GM18870 (cell line): Measurements from ENCODE around the gene CD81.
"Not testable (repeated sequence)": the region's sequence is repeated elsewhere in the genome, so short reads cannot be mapped to it uniquely, and the experiment has no call there.

Experiments used
- ATAC-seq: cut with Tn5 transposase; IDR thresholded peaks from one replicate; pipeline ENCODE4 v1.9.1; 2021; ENCODE audit warnings: moderate library complexity; ENCODE audit not compliant: unreplicated experiment

CD81 gene, protein sequence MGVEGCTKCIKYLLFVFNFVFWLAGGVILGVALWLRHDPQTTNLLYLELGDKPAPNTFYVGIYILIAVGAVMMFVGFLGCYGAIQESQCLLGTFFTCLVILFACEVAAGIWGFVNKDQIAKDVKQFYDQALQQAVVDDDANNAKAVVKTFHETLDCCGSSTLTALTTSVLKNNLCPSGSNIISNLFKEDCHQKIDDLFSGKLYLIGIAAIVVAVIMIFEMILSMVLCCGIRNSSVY

DNA sequence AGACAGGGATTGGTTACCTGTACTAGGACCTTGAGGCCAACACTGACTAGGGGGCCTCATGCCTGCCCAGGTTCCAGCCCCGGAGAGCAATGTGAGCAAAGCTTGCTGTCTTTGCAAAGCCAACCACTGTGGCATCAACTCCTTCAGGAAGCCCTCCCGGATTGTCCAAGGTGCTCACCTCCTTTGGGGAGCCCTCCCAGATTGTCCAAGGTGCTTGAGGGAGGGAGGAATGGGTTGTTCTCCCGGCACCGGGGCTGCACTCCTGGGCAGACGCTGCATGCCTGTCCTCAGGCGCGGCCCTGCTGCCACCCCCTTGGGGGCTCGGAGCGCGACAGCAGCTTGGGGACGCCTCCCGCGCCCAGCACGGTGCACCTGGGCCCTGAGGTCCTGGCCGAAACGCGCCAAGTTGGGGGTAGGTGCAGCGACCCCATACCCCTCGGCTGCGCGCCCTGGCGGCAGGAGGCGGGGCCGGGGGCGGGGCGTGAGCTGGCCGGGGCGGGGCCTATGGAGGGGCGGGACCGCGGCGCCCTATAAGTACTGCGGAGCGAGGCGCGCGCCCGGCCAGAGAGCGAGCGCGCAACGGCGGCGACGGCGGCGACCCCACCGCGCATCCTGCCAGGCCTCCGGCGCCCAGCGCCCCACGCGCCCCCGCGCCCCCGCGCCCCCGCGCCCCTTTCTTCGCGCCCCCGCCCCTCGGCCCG lies at the start of gene CD81:
CD81 (plus strand) TSS at position 560 of the 701 bp plus-strand sequence. CDS start 240 bp downstream, outside the sequence.
- ATAC-seq, result no peak

DNA sequence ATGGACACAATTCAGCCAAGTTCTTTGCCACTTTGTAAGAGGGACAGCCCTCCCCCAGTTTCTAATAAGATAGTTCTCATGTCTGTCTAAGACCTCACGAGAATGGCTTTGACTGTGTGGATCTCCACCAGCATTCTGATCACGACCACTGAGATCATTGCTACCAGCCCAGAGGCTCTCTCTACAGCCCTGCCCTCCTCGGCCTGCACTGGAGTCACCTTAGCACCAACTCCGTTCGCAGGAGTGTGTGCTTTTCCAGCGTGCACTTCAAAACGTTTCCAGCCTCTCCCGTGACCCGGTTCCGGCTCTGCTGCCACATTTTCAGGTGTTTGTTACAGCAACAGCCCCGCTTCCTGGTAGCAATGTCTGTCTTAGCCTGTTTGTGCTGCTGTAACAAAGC lies 49.1 kb upstream of the CD81 start:
- no peak for ATAC-seq

DNA sequence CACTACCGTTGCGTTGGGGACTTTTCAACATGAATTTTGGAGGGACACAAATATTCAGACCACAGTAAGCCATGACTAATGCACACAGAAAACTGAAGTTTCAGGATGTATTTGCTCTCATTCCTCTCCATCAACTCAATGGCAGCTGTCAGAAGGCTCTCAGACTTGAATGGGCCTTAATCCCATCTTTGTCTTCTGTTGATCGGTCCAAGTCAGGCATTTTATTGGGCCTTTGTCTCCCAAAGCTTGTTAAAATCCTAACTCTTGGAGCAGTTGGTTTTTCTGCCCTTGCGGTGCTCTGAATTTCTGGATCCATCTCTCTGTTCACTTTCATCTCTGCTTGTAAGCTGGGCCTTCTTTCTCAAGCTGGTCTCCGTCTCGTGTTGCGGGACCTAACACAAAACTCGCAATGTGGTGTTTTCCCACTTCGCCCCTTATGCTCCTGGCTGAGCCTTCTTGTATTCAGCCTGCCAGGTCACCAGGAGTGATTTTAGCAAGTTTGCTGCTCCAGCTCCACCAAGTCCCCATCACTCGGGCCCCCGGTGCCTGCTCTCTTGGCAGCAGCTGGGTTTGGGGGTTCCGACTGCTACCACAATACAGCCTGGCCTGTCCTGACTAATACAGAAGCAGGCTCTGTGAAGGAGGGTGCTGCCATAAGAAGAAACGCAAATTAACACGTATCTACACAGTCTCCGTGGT lies 48.3 kb upstream of the CD81 start:
- ATAC-seq, result no peak

DNA sequence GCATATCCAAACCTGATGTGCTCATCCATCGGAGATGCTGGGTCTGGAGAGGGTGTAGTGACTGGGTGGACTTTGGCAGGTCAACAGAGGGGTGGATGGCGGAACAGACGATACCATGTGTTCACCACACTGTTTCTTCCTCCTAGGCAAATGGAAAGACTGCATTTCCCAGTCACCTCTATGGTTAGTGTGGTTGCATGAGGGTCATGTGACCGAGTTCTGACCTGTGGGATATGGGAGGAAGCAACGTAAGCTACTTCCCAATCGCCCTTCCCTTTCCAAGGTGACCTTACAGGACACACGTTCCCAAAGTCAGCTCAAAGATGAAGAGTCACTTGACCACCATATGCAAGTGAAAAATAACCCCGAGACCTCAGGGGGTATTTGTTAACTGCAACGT lies 47.6 kb upstream of the CD81 start:
- no peak for ATAC-seq

- no peak for ATAC-seq
These were observed 46.4 kb upstream of the CD81 start for GRCh38 chr11:2330696-2331095.

GRCh38 chr11:2331404-2331803 lies 45.7 kb upstream of the CD81 start:
- ATAC-seq, result no peak

DNA sequence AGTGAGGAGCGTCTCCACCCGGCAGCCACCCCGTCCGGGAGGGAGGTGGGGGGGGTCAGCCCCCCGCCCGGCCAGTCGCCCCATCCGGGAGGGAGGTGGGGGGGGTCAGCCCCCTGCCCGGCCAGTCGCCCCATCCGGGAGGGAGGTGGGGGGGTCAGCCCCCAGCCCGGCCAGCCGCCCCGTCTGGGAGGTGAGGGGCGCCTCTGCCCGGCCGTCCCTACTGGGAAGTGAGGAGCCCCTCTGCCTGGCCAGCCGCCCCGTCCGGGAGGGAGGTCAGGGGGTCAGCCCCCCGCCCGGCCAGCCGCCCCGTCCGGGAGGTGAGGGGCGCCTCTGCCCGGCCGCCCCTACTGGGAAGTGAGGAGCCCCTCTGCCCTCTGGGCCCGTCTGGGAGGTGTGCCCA lies 44.5 kb upstream of the CD81 start:
- ATAC-seq, result not testable (repeated sequence)

DNA sequence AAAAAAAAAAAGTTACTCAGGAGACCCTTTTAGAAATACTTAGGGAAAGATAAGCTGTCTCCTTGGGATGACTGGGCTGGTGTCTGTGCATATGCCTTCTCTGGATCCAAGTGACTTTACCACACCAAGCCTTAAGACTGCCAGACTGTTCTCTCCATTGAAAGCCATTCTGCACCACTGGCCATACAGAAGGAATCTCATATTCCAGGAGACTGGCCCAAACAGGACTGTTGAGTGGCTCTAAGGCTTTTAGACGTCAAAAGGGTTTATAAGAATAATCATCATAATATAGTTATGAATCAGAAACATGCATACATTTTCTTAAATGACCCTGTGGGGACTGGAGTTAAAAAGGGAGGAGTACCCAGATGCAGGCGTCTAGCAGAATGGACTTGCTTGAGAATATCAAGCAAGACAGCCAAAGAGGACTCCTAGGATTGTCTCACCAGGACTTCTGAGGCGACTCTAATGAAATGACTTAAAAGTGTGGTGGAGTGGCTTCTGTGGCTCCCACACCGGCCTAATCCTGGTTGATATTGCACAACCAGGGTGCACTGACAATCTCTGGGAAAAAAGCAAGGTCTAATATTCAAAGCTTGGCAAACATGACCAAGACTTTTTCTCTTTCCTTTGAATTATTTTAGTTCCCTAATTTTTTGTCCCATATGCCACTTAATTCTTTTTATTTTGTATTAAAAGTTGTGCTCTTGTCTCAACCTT lies 43.5 kb upstream of the CD81 start:
- ATAC-seq, result not testable (repeated sequence)

DNA sequence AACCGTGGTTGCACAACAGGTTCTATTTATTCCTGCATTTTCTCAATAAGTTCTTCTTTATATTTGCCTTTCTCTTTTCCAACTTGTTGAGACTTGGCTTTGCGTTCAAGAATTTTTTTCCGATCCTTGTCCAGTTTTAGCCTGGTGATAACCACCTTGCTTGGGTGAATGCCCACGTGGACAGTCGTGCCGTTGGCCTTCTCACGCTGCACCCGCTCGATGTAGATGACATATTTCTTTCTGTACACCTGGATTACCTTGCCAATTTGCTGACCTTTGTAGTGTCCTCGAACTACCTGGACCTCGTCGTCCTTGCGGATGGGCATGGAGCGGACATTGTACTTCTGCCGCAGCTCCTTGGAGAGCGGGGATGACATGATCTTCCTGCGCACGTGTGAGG lies 41.8 kb upstream of the CD81 start:
- not testable (repeated sequence) for ATAC-seq

DNA sequence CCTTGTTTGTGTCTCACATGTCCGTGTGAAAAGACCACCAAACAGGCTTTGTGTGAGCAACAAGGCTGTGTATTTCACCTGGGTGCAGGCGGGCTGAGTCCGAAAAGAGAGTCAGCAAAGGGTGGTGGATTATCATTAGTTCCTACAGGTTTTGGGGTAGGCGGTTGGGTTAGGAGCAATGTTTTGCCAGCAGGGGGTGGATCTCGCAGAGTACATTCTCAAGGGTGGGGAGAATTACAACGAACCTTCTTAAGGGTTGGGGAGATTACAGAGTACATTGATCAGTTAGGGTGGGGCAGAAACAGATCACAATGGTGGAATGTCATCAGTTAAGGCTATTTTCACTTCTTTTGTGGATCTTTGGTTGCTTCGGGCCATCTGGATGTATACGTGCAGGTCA lies 38.4 kb upstream of the CD81 start:
- ATAC-seq, result not testable (repeated sequence)

DNA sequence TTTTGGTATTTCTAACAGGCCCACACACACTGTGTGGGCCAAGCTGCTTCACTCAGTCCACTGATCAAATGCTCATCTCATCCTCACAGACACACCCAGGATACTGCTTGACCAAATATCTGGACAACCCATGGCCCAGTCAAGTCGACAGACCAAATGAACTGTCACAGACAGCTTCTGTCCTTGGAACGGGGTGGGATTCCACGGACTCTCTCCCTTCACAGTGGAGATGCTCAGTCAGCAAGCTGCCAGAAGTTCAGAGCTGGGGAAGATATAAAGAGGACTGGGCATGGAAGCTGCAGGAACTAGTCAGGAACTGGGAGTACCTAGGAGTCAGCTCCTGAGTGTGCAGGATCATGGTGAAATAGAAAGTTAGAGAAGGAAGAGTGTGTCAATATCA lies 34.6 kb upstream of the CD81 start:
- no peak for ATAC-seq

- ATAC-seq, result no peak
These were observed 34.1 kb upstream of the CD81 start for GRCh38 chr11:2342981-2343380.

- no peak for ATAC-seq
These were observed 33.6 kb upstream of the CD81 start for GRCh38 chr11:2343502-2343901.

DNA sequence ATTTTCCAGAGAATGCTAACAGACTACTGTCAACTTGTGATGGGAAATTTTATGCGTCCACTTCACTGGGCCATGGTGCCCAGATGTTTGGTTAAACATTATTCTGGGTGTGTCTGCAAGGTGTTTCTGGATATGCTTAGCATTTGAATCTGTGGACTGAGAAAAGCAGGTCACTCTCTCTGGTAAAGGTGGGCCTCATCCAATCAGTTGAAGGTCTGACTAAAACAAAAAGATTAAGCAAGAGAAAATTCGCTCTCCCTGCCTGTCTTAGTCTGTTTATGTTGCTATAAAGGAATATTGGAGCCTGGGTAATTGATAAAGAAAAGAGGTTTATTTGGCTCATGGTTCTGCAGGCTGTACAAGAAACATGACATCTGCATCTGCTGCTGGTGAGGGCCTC lies 32.1 kb upstream of the CD81 start:
- no peak for ATAC-seq

DNA sequence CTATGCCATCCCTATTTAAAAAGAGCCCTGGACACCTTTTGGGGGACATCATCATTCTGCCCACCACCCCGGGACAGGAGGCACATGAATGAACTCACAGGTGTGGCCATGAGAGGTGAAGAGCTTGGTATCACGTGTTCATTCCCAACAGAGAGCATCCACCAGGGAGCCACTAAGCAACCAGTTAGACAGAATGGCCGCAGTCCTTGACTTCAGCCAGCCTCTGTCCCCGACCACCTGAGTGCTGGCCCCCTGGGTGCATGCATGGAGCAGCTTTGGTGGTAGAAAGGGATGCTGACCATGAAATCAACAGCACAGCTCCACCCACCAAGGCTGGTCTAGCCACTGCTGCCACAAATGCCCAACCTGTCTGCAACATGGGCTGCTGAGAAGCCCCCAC lies 31.1 kb upstream of the CD81 start:
- ATAC-seq, result no peak

DNA sequence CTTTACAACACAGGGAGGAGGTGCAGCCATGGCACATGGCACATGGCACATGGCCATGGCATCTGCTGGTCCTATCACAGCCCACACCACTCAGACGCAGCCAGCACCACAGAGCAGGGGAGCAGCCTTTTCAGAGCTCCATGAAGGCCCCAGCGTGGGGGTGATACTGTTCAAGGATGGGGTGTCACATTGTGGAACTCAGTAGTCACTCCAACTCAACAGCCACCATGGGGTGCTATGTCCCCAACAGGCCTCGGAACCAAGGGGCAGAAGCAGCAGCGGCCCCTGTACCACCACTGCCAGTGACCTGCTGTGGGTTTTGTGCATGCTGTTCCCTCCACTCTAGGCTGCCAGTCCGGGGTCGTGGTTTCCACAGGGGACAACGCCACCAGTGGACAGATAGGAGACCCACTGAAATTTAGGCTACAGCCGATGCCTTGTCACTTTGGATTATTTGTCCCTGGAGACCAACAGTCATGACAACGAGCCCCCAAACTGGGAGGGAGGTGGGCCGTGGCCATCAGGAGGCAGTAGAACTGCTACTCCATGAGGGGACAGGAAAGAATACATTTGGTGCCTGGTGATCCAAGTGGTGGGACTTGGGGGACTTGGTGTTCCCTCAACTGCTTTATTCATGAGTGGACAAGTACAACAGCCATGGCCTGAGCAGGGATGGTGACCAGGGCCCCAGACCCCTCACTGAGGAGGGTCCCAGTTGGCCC lies 30.4 kb upstream of the CD81 start:
- no peak for ATAC-seq

DNA sequence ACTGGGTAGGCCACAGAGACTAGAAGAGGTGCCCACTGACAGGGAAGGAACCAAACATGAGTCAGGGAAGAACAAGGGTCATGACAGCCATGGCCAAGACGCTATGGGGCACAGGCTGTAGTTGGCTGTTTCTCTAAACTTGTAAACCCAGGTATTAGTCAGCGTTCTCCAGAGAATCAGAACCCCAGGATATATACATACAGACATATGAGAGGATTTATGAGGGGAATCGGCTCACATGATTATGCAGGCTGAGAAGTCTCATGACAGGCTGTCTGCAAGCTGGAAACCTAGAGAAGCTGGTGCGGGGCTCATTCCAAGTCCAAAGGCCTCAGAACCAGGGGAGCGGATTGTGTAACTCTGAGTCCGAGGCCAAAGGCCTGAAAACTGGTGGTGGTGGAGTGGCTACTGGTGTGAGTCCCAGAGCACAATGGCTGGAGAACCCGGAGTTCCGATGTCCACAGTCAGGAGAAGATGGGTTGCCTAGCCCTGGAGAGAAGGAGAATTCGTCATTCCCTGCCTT lies 29.7 kb upstream of the CD81 start:
- no peak for ATAC-seq

- ATAC-seq, result no peak
These were observed 28.1 kb upstream of the CD81 start for GRCh38 chr11:2348986-2349385.

DNA sequence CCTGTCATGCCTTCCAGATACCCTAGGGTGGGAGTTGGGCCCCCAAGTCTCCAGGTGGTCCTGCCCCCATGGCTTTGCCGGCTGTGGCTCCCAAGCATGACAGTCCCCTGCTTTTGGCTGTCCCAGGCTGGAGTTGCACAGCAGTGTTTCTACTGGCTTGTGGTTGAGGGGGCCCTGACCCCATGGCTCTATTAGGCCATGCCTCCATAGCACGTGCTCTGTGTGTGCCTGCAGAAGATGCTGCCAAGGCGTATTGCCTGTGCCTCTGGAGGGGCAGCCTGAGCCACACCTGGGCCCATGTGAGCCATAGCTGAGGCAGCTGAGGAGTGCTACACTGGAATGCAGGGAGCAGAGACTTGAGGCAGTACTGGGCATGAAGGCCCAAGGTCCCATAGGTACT lies 25.4 kb upstream of the CD81 start:
- no peak for ATAC-seq

DNA sequence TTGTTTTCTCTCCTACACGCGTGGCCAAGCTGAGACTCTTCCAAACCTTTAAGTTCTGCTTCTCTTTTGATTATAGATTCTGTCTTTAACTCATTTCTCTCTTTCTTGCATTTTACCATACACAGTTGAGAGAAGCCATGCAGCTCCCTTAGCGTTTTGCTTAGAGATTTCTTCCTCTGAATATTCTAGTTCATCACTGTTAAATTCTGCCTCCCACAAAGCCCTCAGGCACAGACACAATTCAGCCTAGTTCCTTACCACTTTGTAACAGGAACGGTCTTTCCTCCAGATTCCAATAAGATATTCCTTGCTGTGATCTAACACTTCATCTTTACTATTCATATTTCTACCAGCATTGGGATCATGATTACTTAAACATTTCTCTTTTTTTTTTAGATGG lies 24.7 kb upstream of the CD81 start:
- no peak for ATAC-seq
